Body of pancreas (tissue), 4 donors: ENCODE measurements around the gene SLC22A2. TPM values are rescaled to one million over a fixed set of nuclear protein-coding genes. Genes with fewer than 3 reads are reported as not detected.

Source experiments
- ATAC-seq: fragments of 150-250 bp; one replicate; pipeline ENCODE4 v1.9.1; 2016
- DNase-seq, 4 donors: peaks; one replicate each; pipeline ENCODE4 v3.0.0-alpha.2; 2019
- H3K27ac ChIP-seq, 4 donors: fragments of 200-600 bp; sonication (generic); 1 replicate in 3 of 4; 2 replicates in 1 of 4; pipeline versions ENCODE4 v1.5.1 to v1.6.1; 2016 to 2019; ENCODE audit warnings: mild to moderate bottlenecking in 1 of 4, mixed read lengths in 1 of 4, moderate library complexity in 1 of 4
- H3K27me3 ChIP-seq, 2 donors: fragments of 200-600 bp; sonication (generic); one replicate each; pipeline ENCODE4 v1.6.0; 2016; ENCODE audit warnings: mild to moderate bottlenecking in 1 of 2
- H3K36me3 ChIP-seq, 2 donors: fragments of 200-600 bp; sonication (generic); replicated peaks in 1 of 2; 2 replicates each; pipeline ENCODE4 v1.5.1; 2016; ENCODE audit warnings: low read depth in 2 of 2; ENCODE audit not compliant: insufficient read depth in 1 of 2
- H3K4me1 ChIP-seq: fragments of 200-600 bp; sonication (generic); one replicate; pipeline ENCODE4 v1.6.0; 2016
- H3K4me3 ChIP-seq, 2 donors: fragments of 200-600 bp; sonication (generic); 1 replicate in 1 of 2; 2 replicates in 1 of 2; pipeline ENCODE4 v1.5.1; 2016 to 2019
- H3K9me3 ChIP-seq, 3 donors: fragments of 200-600 bp; sonication (generic); 1 replicate in 2 of 3; 2 replicates in 1 of 3; pipeline ENCODE4 v1.5.1; 2016
- CTCF ChIP-seq, 7 experiments: fragments of 450-650 bp in 4 of 7; fragments of 200-600 bp in 3 of 7; sonication (generic) in 3 of 7; IDR thresholded peaks; one replicate each; pipeline ENCODE4 v1.5.1; 2016 to 2019; ENCODE audit warnings: antibody characterized with exemption in 7 of 7
- POLR2A ChIP-seq, 3 donors: fragments of 450-650 bp; IDR thresholded peaks; one replicate each; pipeline ENCODE4 v1.6.1; 2016; ENCODE audit warnings: antibody characterized with exemption in 3 of 3, mild to moderate bottlenecking in 2 of 3
- whole genome bisulfite sequencing, 2 donors: methylation state at CpG; one replicate each; pipeline ENCODE4 v1.1.5; 2017; 5-methylcytosine and 5-hydroxymethylcytosine counted together
- intact Hi-C: fragments of 100-400 bp; cut with DNase I; formaldehyde crosslinking; loops from one replicate; pipeline ENCODE4 v1.15.1; 2023
- total RNA-seq, 2 donors: library from RNA; depleted of rRNA; stranded (reverse); fragments of >200 nt; gene quantifications; one replicate each; pipeline ENCODE4 v1.1.0, GENCODE V29; 2016

Gene SLC22A2
- total RNA-seq, 2 donors from 2014 or later: not detected

GRCh38 chr6:160260367-160260766 lies 1.7 kb upstream of the SLC22A2 start:
- no peaks in the 10 kb centered on the region for H3K27me3 ChIP-seq
- 64 to 75% methylated on average over 13 to 14 of the region's 14 CpGs for WGBS, 2 donors
- no peak overlapping the region for H3K27ac ChIP-seq
- intact Hi-C loops: no loop called here
- ATAC-seq (no peak), DNase-seq (no peak)
- H3K4me3 ChIP-seq: no peak overlapping the region
- no peaks in the 10 kb centered on the region for H3K4me1 ChIP-seq
- TF ChIP-seq CTCF (IDR thresholded peaks at IDR 0.05) (no peak), POLR2A (IDR thresholded peaks at IDR 0.05) (no peak)
- no peaks in the 10 kb centered on the region for H3K9me3 ChIP-seq
- no peaks in the 10 kb centered on the region for H3K36me3 ChIP-seq

GRCh38 chr6:160259598-160259997 lies 977 bp upstream of the SLC22A2 start:
- TF ChIP-seq POLR2A (IDR thresholded peaks at IDR 0.05) (no peak), CTCF (IDR thresholded peaks at IDR 0.05) (no peak)
- Histone ChIP-seq H3K36me3 (no peaks in the 10 kb centered on the region), H3K4me1 (peaks cover under 1% of the 10 kb centered on the region), H3K27ac (no peak overlapping the region), H3K4me3 (no peak overlapping the region), H3K9me3 (no peaks in the 10 kb centered on the region), H3K27me3 (no peaks in the 10 kb centered on the region)
- intact Hi-C loops: no loop called here
- ATAC-seq (no peak), DNase-seq (peak in 1 of 4 donors; percentile 7)
- 64 to 79% methylated on average over 8 of the region's 8 CpGs for WGBS, 2 donors

- H3K27ac ChIP-seq: no peak overlapping the region
- DNase-seq: peak in 1 of 4 donors; percentile 5
- H3K36me3 ChIP-seq: no peaks in the 10 kb centered on the region
- H3K9me3 ChIP-seq: no peaks in the 10 kb centered on the region
- no peak for ATAC-seq
- no peak overlapping the region for H3K4me3 ChIP-seq
- TF ChIP-seq CTCF (IDR thresholded peaks at IDR 0.05) (no peak), POLR2A (IDR thresholded peaks at IDR 0.05) (no peak)
- no peaks in the 10 kb centered on the region for H3K27me3 ChIP-seq
- 80 to 87% methylated on average over 8 of the region's 8 CpGs for WGBS, 2 donors
- H3K4me1 ChIP-seq: peaks cover 5% of the 10 kb centered on the region
- intact Hi-C loops: no loop called here
Observed at GRCh38 chr6:160259143-160259425, 463 bp upstream of the SLC22A2 start.

- intact Hi-C loops: no loop called here
- no peak for ATAC-seq
- peak overlapping the region in 2 of 4 donors; percentile 1 to 29 for H3K27ac ChIP-seq
- no peaks in the 10 kb centered on the region for H3K27me3 ChIP-seq
- 36 to 62% methylated on average over 1 of the region's 1 CpG for WGBS, 2 donors
- no peak for TF ChIP-seq CTCF (IDR thresholded peaks at IDR 0.05)
- TF ChIP-seq POLR2A (IDR thresholded peaks at IDR 0.05): no peak
- peaks cover 5% of the 10 kb centered on the region for H3K4me1 ChIP-seq
- H3K4me3 ChIP-seq: no peak overlapping the region
- no peak for DNase-seq
- no peaks in the 10 kb centered on the region for H3K36me3 ChIP-seq
- H3K9me3 ChIP-seq: no peaks in the 10 kb centered on the region
Observed at GRCh38 chr6:160256445-160256844, 2.2 kb downstream of the SLC22A2 start.

GRCh38 chr6:160254467-160255312 lies 3.9 kb downstream of the SLC22A2 start:
- peak; percentile 92 for ATAC-seq
- no peak overlapping the region for H3K4me3 ChIP-seq
- no peak for TF ChIP-seq POLR2A (IDR thresholded peaks at IDR 0.05)
- peak in 4 of 7 experiments; percentile 16 to 41 (median 29) for TF ChIP-seq CTCF (IDR thresholded peaks at IDR 0.05)

More at GRCh38 chr6:160254467-160255312, 3.9 kb downstream of the SLC22A2 start:
- Histone ChIP-seq H3K27me3 (no peaks in the 10 kb centered on the region), H3K27ac (peak overlapping the region in 3 of 4 donors; percentile 38 to 73 (median 55)), H3K4me1 (peaks cover 10% of the 10 kb centered on the region), H3K36me3 (no peaks in the 10 kb centered on the region), H3K9me3 (no peaks in the 10 kb centered on the region)
- 44 to 54% methylated on average over 7 of the region's 7 CpGs for WGBS, 2 donors
- peak; percentile 35 to 61 (median 52) for DNase-seq
- intact Hi-C loops: no loop called here
